Aorta (tissue), 5 donors: Measurements from ENCODE around the gene MEIS2. TPM values are rescaled to one million over a fixed set of nuclear protein-coding genes. Genes with fewer than 3 reads are reported as not detected.

Source experiments
- ATAC-seq: fragments of 200-7000 bp; cut with Tn5 transposase; one replicate; pipeline ENCODE4 v1.9.1; 2022; ENCODE audit warnings: moderate library complexity; ENCODE audit not compliant: low FRiP score
- DNase-seq, 2 donors: peaks; one replicate each; pipeline ENCODE4 v3.0.0-alpha.2; 2020
- H3K27ac ChIP-seq, 2 donors: one replicate each; pipeline ENCODE4 v1.5.1; 2013; ENCODE audit warnings: low read length in 2 of 2, mild to moderate bottlenecking in 2 of 2, moderate library complexity in 2 of 2, control low read depth in 1 of 2, inconsistent platforms in 1 of 2, low read depth in 1 of 2
- H3K27me3 ChIP-seq, 2 donors: one replicate each; pipeline ENCODE4 v1.6.1; 2013; ENCODE audit warnings: control low read depth in 1 of 2, low read length in 1 of 2, mild to moderate bottlenecking in 1 of 2, moderate library complexity in 1 of 2; ENCODE audit not compliant: insufficient read depth in 2 of 2, control insufficient read depth in 1 of 2
- H3K36me3 ChIP-seq, 2 donors: one replicate each; pipeline ENCODE4 v1.6.1; 2013; ENCODE audit warnings: control low read depth in 1 of 2, low read length in 1 of 2, mild to moderate bottlenecking in 1 of 2; ENCODE audit not compliant: insufficient read depth in 2 of 2, control insufficient read depth in 1 of 2
- H3K4me1 ChIP-seq, 2 donors: one replicate each; pipeline ENCODE4 v1.6.1; 2013; ENCODE audit warnings: low read length in 2 of 2, control low read depth in 1 of 2, mild to moderate bottlenecking in 1 of 2, moderate library complexity in 1 of 2; ENCODE audit not compliant: insufficient read depth in 2 of 2, control insufficient read depth in 1 of 2
- H3K4me3 ChIP-seq, 2 donors: one replicate each; pipeline ENCODE4 v1.5.1; 2013; ENCODE audit warnings: low read length in 2 of 2, control low read depth in 1 of 2, mild to moderate bottlenecking in 1 of 2
- H3K9me3 ChIP-seq: one replicate; pipeline ENCODE4 v1.6.1; 2013; ENCODE audit warnings: mild to moderate bottlenecking, low read length; ENCODE audit not compliant: control insufficient read depth
- WGBS, 2 donors: extraction: QIAGEN DNeasy Blood & Tissue Kit; methylation state at CpG; one replicate each; pipeline ENCODE4 v1.1.7; 2013; 5-methylcytosine and 5-hydroxymethylcytosine counted together
- intact Hi-C, 2 donors: fragments of 100-400 bp; cut with DNase I; formaldehyde crosslinking; loops; one replicate each; pipeline versions ENCODE4 v1.14.2 to v1.15.0; 2022
- polyA plus RNA-seq, 2 donors: library from polyadenylated mRNA; stranded (reverse); fragments of 200-250 nt; gene quantifications; one replicate each; pipeline ENCODE4 v1.2.3, GENCODE V29; 2013
- total RNA-seq, 2 donors: library from RNA; stranded (reverse); fragmentation: NEBNext Ultra II Directional; extraction: Animal tissue kit (Norgen Biotek cat#: 25700); gene quantifications; one replicate each; pipeline ENCODE4 v1.2.1, GENCODE V29; 2021
- donor health status: healthy with polysubstance abuse.
- donor health status: Bipolar disorder and iron deficiency.
- donor health status: DM: no; HTN: no; CAD: no.
- donor health status: DM: no; HTN: no; CAD: no.
- donor health status: DM: yes; HTN: yes; CAD: no.

Gene MEIS2
- total and polyA plus RNA-seq, 4 donors: 20.7 to 58.7 (median 25.9) TPM

GRCh38 chr15:36863570-36863969 lies 236.8 kb downstream of the MEIS2 start:
- 40 to 43% methylated on average over 4 of the region's 4 CpGs for WGBS, 2 donors
- Histone ChIP-seq H3K36me3 (no peaks in the 10 kb centered on the region), H3K27me3 (no peaks in the 10 kb centered on the region), H3K9me3 (peaks cover 1% of the 10 kb centered on the region), H3K27ac (no peak overlapping the region), H3K4me3 (no peak overlapping the region), H3K4me1 (no peaks in the 10 kb centered on the region)
- DNase-seq: no peak
- intact Hi-C loops: loop anchor here in 1 of 2 donors (10.0 kb wide), 1 partner anchor 349 kb away; no protein-coding TSS in a partner anchor
- ATAC-seq: no peak

- no peaks in the 10 kb centered on the region for H3K4me1 ChIP-seq
- no peaks in the 10 kb centered on the region for H3K27me3 ChIP-seq
- no peaks in the 10 kb centered on the region for H3K36me3 ChIP-seq
- H3K4me3 ChIP-seq: no peak overlapping the region
- H3K27ac ChIP-seq: no peak overlapping the region
- no peak for ATAC-seq
- intact Hi-C loops: loop anchor here in 1 of 2 donors (10.0 kb wide), 1 partner anchor 346 kb away; no protein-coding TSS in a partner anchor
- 90 to 97% methylated on average over 2 of the region's 2 CpGs for WGBS, 2 donors
- no peak for DNase-seq
- no peaks in the 10 kb centered on the region for H3K9me3 ChIP-seq
These were observed 239.6 kb downstream of the MEIS2 start for GRCh38 chr15:36860792-36861191.

DNA sequence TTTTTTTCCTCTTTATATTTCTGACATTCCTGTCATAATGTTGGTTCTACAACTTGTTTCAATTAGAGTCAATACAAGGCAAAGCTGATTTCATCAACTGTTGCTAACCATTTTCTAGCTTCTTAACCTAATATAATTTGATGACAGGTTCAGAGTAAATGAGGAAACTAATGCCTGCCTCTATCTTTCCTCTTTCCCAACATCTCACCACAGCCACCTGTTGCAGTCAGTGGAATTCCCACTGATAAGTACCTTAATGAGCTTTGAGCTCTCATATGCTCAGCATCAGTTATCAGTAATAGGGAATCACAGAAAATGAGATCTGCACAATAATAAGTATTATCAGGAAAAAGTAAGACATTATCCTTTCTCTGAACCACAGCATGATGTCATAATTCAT lies 241.9 kb downstream of the MEIS2 start:
- Histone ChIP-seq H3K27me3 (no peaks in the 10 kb centered on the region), H3K27ac (no peak overlapping the region), H3K36me3 (no peaks in the 10 kb centered on the region), H3K4me3 (no peak overlapping the region), H3K4me1 (no peaks in the 10 kb centered on the region), H3K9me3 (no peaks in the 10 kb centered on the region)
- intact Hi-C loops: no loop called here
- DNase-seq (no peak), ATAC-seq (no peak)

- Histone ChIP-seq H3K9me3 (no peaks in the 10 kb centered on the region), H3K27me3 (no peaks in the 10 kb centered on the region), H3K4me1 (no peaks in the 10 kb centered on the region), H3K27ac (no peak overlapping the region), H3K36me3 (no peaks in the 10 kb centered on the region), H3K4me3 (no peak overlapping the region)
- intact Hi-C loops: no loop called here
- 45 to 68% methylated on average over 5 of the region's 6 CpGs for WGBS, 2 donors
- ATAC-seq (no peak), DNase-seq (no peak)
These were observed 243.9 kb downstream of the MEIS2 start for GRCh38 chr15:36856339-36856973.

DNA sequence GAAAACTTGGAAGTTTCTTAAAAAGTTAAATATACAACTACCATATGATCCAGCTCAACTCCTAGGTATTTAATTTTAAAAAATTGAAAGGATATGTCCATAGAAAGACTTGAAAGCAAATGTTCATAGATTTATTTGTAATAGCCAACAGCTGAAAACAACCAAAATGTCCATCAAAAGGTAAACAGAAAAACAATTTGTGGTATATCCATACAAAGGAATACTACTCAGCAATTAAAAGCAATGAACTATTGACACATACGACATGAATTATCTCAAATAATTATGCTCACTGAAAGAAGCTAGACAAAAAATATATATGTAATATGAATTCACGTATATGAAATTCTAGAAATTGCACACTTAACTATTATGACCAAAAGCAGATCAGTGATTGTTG lies 249.5 kb downstream of the MEIS2 start:
- Histone ChIP-seq H3K27ac (no peak overlapping the region), H3K4me3 (no peak overlapping the region), H3K27me3 (no peaks in the 10 kb centered on the region), H3K36me3 (no peaks in the 10 kb centered on the region), H3K9me3 (no peaks in the 10 kb centered on the region), H3K4me1 (no peaks in the 10 kb centered on the region)
- ATAC-seq (no peak), DNase-seq (no peak)
- 97 to 98% methylated on average over 2 of the region's 2 CpGs for WGBS, 2 donors
- intact Hi-C loops: no loop called here

DNA sequence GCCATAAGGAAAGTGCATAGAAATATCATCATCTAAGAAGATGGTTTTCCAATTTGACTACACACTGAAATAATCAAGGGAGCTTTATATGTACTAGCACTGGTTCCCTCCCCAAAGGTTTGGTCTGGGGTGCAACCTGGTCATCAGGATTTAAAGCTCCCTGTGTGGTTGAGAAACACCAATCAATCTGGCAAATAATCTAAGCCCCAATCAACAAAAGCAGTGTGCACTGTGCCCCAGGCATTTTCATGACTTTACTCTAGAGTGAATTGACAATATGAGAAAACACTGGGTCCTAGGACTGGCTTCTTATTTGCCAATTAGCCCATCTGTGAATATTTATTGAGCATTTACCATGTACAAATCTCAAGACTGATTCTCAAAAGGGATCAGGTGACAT lies 255.1 kb downstream of the MEIS2 start:
- intact Hi-C loops: no loop called here
- H3K27ac ChIP-seq: no peak overlapping the region
- H3K9me3 ChIP-seq: no peaks in the 10 kb centered on the region
- H3K4me1 ChIP-seq: no peaks in the 10 kb centered on the region
- H3K36me3 ChIP-seq: no peaks in the 10 kb centered on the region
- H3K27me3 ChIP-seq: no peaks in the 10 kb centered on the region
- H3K4me3 ChIP-seq: no peak overlapping the region
- DNase-seq (no peak), ATAC-seq (no peak)

GRCh38 chr15:36844534-36844998 lies 255.8 kb downstream of the MEIS2 start:
- no peak overlapping the region for H3K27ac ChIP-seq
- ATAC-seq (no peak), DNase-seq (no peak)
- intact Hi-C loops: no loop called here
- H3K36me3 ChIP-seq: no peaks in the 10 kb centered on the region
- H3K27me3 ChIP-seq: no peaks in the 10 kb centered on the region
- H3K4me3 ChIP-seq: no peak overlapping the region
- H3K4me1 ChIP-seq: no peaks in the 10 kb centered on the region
- H3K9me3 ChIP-seq: no peaks in the 10 kb centered on the region
- 5 to 13% methylated on average over 4 of the region's 4 CpGs for WGBS, 2 donors

GRCh38 chr15:36843822-36844221 lies 256.5 kb downstream of the MEIS2 start:
- no peak overlapping the region for H3K4me3 ChIP-seq
- H3K27ac ChIP-seq: no peak overlapping the region
- H3K36me3 ChIP-seq: no peaks in the 10 kb centered on the region
- intact Hi-C loops: no loop called here
- DNase-seq (no peak), ATAC-seq (no peak)
- H3K9me3 ChIP-seq: no peaks in the 10 kb centered on the region
- H3K27me3 ChIP-seq: no peaks in the 10 kb centered on the region
- 76 to 77% methylated on average over 3 of the region's 3 CpGs for WGBS, 2 donors
- H3K4me1 ChIP-seq: no peaks in the 10 kb centered on the region

DNA sequence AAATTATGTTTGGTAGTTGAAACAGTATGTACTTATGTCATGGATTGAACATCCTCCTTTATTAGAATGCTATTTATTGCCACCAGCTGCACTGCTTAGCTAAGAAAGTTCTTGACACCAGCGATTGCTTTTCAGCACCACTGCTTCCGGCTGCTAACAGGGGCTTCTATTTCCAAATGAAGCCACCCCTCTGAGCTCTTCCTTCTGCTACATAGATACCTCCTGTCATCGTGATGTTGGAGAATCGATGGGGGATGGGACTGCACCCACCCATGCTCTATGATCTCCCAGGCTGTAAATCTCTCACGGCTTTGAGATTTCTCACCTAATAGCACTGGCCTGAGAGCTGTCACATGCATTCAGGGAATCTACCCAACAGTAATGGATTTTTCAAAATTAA lies 259.2 kb downstream of the MEIS2 start:
- intact Hi-C loops: no loop called here
- Histone ChIP-seq H3K9me3 (no peaks in the 10 kb centered on the region), H3K4me3 (no peak overlapping the region), H3K27ac (no peak overlapping the region), H3K36me3 (no peaks in the 10 kb centered on the region), H3K4me1 (no peaks in the 10 kb centered on the region), H3K27me3 (no peaks in the 10 kb centered on the region)
- ATAC-seq (no peak), DNase-seq (no peak)
- 37 to 59% methylated on average over 5 of the region's 5 CpGs for WGBS, 2 donors
